AG09309 (cell line): ENCODE results near the gene SQSTM1.

Experiments
- DNase-seq: peaks from one replicate; pipeline ENCODE4 v3.0.0-alpha.2; 2010; ENCODE audit warnings: low read depth
- H3K4me3 ChIP-seq: 2 replicates; pipeline ENCODE4 v1.5.1; 2011; ENCODE audit warnings: mild to moderate bottlenecking, low read depth, low read length, moderate library complexity; ENCODE audit not compliant: control insufficient read depth
- TF ChIP-seq, protein P1 (sequence below): IDR thresholded peaks from 2 replicates; pipeline ENCODE4 v1.5.1; 2011; ENCODE audit warnings: mild to moderate bottlenecking, low read depth, low read length, inconsistent platforms; ENCODE audit not compliant: insufficient read depth, control insufficient read depth; ENCODE audit errors: missing control alignments

The SQSTM1 gene

GRCh38 chr5:179806250-179807048 lies 14.3 kb upstream of the SQSTM1 start, which contains the start of gene MGAT4B:
TSS of gene MGAT4B (minus strand) at chr5:179806866. CDS start at chr5:179806583, 283 bp downstream.
- DNase-seq: no peak
- peak within 1 kb of the TSS; percentile 71 for H3K4me3 ChIP-seq
- TF ChIP-seq, protein P1, sequence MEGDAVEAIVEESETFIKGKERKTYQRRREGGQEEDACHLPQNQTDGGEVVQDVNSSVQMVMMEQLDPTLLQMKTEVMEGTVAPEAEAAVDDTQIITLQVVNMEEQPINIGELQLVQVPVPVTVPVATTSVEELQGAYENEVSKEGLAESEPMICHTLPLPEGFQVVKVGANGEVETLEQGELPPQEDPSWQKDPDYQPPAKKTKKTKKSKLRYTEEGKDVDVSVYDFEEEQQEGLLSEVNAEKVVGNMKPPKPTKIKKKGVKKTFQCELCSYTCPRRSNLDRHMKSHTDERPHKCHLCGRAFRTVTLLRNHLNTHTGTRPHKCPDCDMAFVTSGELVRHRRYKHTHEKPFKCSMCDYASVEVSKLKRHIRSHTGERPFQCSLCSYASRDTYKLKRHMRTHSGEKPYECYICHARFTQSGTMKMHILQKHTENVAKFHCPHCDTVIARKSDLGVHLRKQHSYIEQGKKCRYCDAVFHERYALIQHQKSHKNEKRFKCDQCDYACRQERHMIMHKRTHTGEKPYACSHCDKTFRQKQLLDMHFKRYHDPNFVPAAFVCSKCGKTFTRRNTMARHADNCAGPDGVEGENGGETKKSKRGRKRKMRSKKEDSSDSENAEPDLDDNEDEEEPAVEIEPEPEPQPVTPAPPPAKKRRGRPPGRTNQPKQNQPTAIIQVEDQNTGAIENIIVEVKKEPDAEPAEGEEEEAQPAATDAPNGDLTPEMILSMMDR: no peak

GRCh38 chr5:179812135-179812825 lies 8.4 kb upstream of the SQSTM1 start:
- no peak for DNase-seq
- TF ChIP-seq, protein P1: no peak
- no peak overlapping the region for H3K4me3 ChIP-seq

DNA sequence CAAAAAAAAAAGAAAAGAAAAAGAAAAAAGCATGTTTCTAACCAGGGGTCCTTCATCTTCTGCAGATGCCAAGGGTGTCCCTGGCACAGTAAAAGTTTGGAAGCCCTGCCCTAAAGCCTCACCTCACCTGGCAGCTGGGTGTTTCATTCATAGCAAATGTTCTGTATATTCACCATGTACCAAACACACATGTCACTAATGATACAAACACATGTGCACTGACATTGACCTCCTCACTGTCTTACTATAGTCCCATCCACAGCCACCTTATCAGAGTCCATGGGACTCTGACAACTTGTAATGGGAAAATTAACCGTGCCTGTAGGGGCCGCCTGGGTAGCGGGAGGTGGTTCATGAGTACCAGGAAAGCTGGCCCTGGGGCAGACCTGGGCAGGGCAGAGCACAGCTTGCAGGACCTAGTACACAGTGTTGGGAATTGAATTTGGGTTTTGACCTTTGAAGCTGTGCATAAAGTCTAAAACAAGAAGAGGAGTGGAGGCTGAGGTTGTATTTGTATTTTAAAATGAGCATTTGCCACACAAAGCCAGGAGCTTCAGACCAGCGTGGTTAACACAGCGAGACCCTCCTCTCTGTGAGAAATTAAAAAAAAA lies 7.6 kb upstream of the SQSTM1 start:
- TF ChIP-seq, protein P1: no peak
- no peak for DNase-seq
- H3K4me3 ChIP-seq: no peak overlapping the region

- TF ChIP-seq, protein P1: no peak
- DNase-seq: no peak
- H3K4me3 ChIP-seq: no peak overlapping the region
Observed at GRCh38 chr5:179814090-179814489, 6.6 kb upstream of the SQSTM1 start.

GRCh38 chr5:179815491-179816249 lies 5.0 kb upstream of the SQSTM1 start:
- DNase-seq: no peak
- H3K4me3 ChIP-seq: no peak overlapping the region
- TF ChIP-seq, protein P1: no peak

DNA sequence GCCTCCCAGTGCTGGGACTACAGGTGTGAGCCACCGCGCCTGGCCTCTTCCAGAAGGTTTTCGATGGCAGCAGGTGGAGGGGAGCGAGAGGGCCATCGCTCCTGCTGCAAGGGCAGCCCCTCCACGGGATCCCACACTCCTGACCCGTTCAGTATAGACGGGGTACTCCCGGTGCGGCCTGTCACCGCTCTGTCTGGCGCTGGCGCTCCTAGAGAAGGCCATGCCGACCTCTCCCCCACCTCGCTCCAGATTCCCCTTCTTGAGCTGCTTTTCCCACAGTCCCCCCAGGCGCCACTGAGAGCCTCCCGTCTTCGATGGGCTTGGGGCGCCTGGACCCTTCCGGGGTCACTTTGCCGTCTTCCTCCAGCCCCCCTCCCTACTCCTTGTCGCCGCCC lies 4.3 kb upstream of the SQSTM1 start:
- TF ChIP-seq, protein P1: no peak
- no peak for DNase-seq
- H3K4me3 ChIP-seq: peak overlapping the region; percentile 40
